ENCODE measurements around the gene CAPZA1. TPM values are rescaled to one million over a fixed set of nuclear protein-coding genes. Genes with fewer than 3 reads are reported as not detected.

CAPZA1 gene
- total RNA-seq, 1 experiment from 2014 or later, result 273 TPM

DNA sequence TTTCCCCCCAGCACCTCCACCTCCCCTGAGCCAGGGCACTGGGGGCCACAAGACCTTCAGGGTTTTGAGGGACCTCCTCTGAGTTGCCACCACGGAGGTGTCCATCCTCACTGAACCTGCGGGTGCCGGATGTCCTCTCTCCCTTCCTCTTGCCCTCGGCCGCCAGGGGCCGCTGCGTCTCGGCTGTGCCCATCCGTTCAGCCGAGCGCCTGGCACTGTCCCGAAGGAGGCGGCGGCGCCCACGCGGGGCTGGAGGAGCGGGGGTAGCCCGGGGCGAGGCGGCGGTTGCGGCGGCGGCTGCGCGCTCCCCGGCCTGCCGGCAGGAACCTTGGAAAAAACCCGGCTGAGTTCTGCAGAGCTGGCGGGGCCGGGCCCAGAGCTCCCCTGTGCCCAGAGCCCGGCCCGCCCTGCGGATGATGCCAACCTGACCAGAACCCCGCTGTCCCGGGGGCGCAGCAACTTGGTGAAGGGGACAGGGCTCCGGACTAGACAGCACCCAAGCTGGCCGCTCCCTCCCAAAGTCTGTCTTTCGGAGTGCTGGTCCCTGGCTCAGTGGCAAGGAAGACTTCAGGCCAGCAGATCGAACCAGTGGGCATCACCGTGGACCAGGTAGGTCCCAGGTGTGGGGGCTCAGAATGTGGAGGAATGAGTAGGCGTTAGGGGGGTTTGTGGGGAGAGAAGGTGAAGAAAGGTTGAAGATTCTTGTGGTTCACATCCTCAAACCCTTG lies 99.2 kb downstream of the CAPZA1 start:
- Histone ChIP-seq H3K9me2 (replicated peaks; ENCODE audit: low read length) (no peaks in the 10 kb centered on the region), H3K27me3 (ENCODE audit: low read length) (no peaks in the 10 kb centered on the region), H3K9me3 (ENCODE audit: low read length) (no peaks in the 10 kb centered on the region), H2AFZ (ENCODE audit: low read length) (peak overlapping the region; percentile 81), H3K4me1 (ENCODE audit: insufficient read depth, low read length) (peaks cover 13% of the 10 kb centered on the region; the same call in 1 of the 2 replicates), H3K4me3 (ENCODE audit: low read length) (peak overlapping the region; percentile 55), H3K79me2 (ENCODE audit: low read length) (no peaks in the 10 kb centered on the region), H3K4me2 (ENCODE audit: low read length) (peak overlapping the region; percentile 82), H3K9ac (ENCODE audit: low read length) (peak overlapping the region; percentile 8; the same call in 1 of the 2 replicates), H4K20me1 (ENCODE audit: low read length) (no peaks in the 10 kb centered on the region), H3K27ac (ENCODE audit: low read length) (no peak overlapping the region), H3F3A (ENCODE audit: low read length, unreplicated experiment) (no peaks in the 10 kb centered on the region), H3K36me3 (ENCODE audit: low read depth, low read length) (no peaks in the 10 kb centered on the region)
- ChIA-PET POLR2A (ENCODE audit: unreplicated experiment) (no interaction called here), CTCF (interaction anchor here (1.0 to 1.4 kb wide), 2 partner anchors 86 to 101 kb away, joined by 3 read pairs; no protein-coding TSS in a partner anchor)
- TF ChIP-seq EZH2 (IDR thresholded peaks at IDR 0.05; ENCODE audit: low read length, unreplicated experiment) (no peak), EZH2phosphoT487 (IDR thresholded peaks at IDR 0.05; ENCODE audit: borderline replicate concordance, low read length) (no peak)
- TF ChIP-seq, protein P1, sequence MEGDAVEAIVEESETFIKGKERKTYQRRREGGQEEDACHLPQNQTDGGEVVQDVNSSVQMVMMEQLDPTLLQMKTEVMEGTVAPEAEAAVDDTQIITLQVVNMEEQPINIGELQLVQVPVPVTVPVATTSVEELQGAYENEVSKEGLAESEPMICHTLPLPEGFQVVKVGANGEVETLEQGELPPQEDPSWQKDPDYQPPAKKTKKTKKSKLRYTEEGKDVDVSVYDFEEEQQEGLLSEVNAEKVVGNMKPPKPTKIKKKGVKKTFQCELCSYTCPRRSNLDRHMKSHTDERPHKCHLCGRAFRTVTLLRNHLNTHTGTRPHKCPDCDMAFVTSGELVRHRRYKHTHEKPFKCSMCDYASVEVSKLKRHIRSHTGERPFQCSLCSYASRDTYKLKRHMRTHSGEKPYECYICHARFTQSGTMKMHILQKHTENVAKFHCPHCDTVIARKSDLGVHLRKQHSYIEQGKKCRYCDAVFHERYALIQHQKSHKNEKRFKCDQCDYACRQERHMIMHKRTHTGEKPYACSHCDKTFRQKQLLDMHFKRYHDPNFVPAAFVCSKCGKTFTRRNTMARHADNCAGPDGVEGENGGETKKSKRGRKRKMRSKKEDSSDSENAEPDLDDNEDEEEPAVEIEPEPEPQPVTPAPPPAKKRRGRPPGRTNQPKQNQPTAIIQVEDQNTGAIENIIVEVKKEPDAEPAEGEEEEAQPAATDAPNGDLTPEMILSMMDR (conservative IDR thresholded peaks at IDR 0.05; ENCODE audit: low read depth, low read length), result peak; percentile 87
- ATAC-seq, result peak; percentile 44
- intact Hi-C loops (cut with micrococcal nuclease), result loop anchor here (5.0 kb wide), 3 partner anchors 148 to 958 kb away; partner anchors contain the start of gene SLC16A1
- no TSS peak for BruUV-seq (replicated peaks)
- DNase-seq, result peak; percentile 84

DNA sequence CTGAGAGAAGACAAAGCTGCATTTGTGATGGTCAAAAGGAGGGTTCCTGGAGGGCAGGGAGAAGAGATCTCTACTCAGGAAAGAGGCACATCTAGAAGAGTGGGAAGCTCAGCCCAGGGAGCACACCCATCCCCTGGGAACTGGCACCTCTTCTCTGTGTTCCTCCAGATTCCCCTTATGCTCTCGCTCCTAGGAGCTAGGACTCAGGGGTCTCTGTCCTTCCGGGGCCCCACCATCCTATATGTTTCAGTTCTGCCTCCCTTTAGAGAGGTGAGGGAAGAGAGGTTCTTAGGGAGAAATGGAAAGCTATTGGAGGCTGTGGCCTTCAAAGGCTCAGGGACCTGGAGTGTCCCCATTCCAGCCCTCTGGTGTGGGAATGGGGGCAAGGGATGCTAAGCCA lies 100.1 kb downstream of the CAPZA1 start:
- H3K27me3 ChIP-seq (ENCODE audit: low read length), result no peaks in the 10 kb centered on the region
- ATAC-seq (no peak), DNase-seq (no peak)
- H3K9me3 ChIP-seq (ENCODE audit: low read length), result no peaks in the 10 kb centered on the region
- H3K4me2 ChIP-seq (ENCODE audit: low read length), result no peak overlapping the region
- TF ChIP-seq, protein P1 (conservative IDR thresholded peaks at IDR 0.05; ENCODE audit: low read depth, low read length), result no peak
- TF ChIP-seq EZH2phosphoT487 (IDR thresholded peaks at IDR 0.05; ENCODE audit: borderline replicate concordance, low read length) (no peak), EZH2 (IDR thresholded peaks at IDR 0.05; ENCODE audit: low read length, unreplicated experiment) (no peak)
- intact Hi-C loops (cut with micrococcal nuclease), result loop anchor here (5.0 kb wide), 3 partner anchors 148 to 958 kb away; partner anchors contain the start of gene SLC16A1
- ChIA-PET CTCF (no interaction called here), POLR2A (ENCODE audit: unreplicated experiment) (no interaction called here)
- H3K4me3 ChIP-seq (ENCODE audit: low read length), result no peak overlapping the region
- H3K36me3 ChIP-seq (ENCODE audit: low read depth, low read length), result no peaks in the 10 kb centered on the region
- H3K27ac ChIP-seq (ENCODE audit: low read length), result no peak overlapping the region
- no peaks in the 10 kb centered on the region for H3K9me2 ChIP-seq (replicated peaks; ENCODE audit: low read length)
- no peak overlapping the region for H3K9ac ChIP-seq (ENCODE audit: low read length)
- no peaks in the 10 kb centered on the region for H3F3A ChIP-seq (ENCODE audit: low read length, unreplicated experiment)
- no peak overlapping the region for H2AFZ ChIP-seq (ENCODE audit: low read length)
- no TSS peak for BruUV-seq (replicated peaks)
- no peaks in the 10 kb centered on the region for H3K79me2 ChIP-seq (ENCODE audit: low read length)
- H4K20me1 ChIP-seq (ENCODE audit: low read length), result no peaks in the 10 kb centered on the region
- peaks cover 5% of the 10 kb centered on the region; the same call in 1 of the 2 replicates for H3K4me1 ChIP-seq (ENCODE audit: insufficient read depth, low read length)

DNA sequence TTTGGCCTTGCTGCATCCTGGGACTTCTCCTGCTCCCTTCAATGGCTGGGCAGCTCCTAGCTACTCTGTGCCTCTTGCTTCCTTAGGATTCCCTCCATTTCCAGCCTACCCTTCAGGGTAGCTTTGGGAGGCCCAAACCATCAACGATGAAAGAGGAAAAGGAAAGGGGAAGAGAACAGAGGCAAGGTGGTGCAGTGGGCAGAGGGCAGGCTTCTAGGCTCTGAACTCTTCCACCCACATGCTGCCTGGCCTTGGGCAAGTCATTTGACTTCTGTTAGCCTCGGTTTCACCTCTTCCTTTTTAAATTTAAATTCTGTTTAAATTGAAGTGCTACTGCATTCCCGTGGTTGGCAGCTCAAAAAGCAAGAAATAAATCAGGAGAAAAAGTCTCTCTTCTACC lies 101.2 kb downstream of the CAPZA1 start:
- intact Hi-C loops (cut with micrococcal nuclease), result no loop called here
- Histone ChIP-seq H3F3A (ENCODE audit: low read length, unreplicated experiment) (no peaks in the 10 kb centered on the region), H3K9ac (ENCODE audit: low read length) (no peak overlapping the region), H3K9me2 (replicated peaks; ENCODE audit: low read length) (no peaks in the 10 kb centered on the region), H3K4me3 (ENCODE audit: low read length) (no peak overlapping the region), H2AFZ (ENCODE audit: low read length) (no peak overlapping the region), H4K20me1 (ENCODE audit: low read length) (no peaks in the 10 kb centered on the region), H3K36me3 (ENCODE audit: low read depth, low read length) (no peaks in the 10 kb centered on the region), H3K4me2 (ENCODE audit: low read length) (no peak overlapping the region), H3K27me3 (ENCODE audit: low read length) (no peaks in the 10 kb centered on the region), H3K4me1 (ENCODE audit: insufficient read depth, low read length) (peaks cover 3% of the 10 kb centered on the region; the same call in 1 of the 2 replicates), H3K79me2 (ENCODE audit: low read length) (no peaks in the 10 kb centered on the region), H3K27ac (ENCODE audit: low read length) (no peak overlapping the region), H3K9me3 (ENCODE audit: low read length) (no peaks in the 10 kb centered on the region)
- DNase-seq (no peak), ATAC-seq (no peak)
- ChIA-PET POLR2A (ENCODE audit: unreplicated experiment) (no interaction called here), CTCF (no interaction called here)
- TF ChIP-seq EZH2phosphoT487 (IDR thresholded peaks at IDR 0.05; ENCODE audit: borderline replicate concordance, low read length) (no peak), EZH2 (IDR thresholded peaks at IDR 0.05; ENCODE audit: low read length, unreplicated experiment) (no peak)
- TF ChIP-seq, protein P1 (conservative IDR thresholded peaks at IDR 0.05; ENCODE audit: low read depth, low read length), result no peak
- no TSS peak for BruUV-seq (replicated peaks)

All from PC-3 (cell line).